HG03060 (cell line): ENCODE data around the gene PLEKHA7.

Experiments used
- ATAC-seq: cut with Tn5 transposase; IDR thresholded peaks from one replicate; pipeline ENCODE4 v1.9.1; 2021; ENCODE audit warnings: low read depth, moderate number of reproducible peaks; ENCODE audit not compliant: unreplicated experiment

Gene PLEKHA7

GRCh38 chr11:16820324-16821092 is 193.7 kb downstream of the PLEKHA7 start:
- peak; percentile 92 for ATAC-seq

GRCh38 chr11:16818284-16818683 is 195.9 kb downstream of the PLEKHA7 start:
- no peak for ATAC-seq

GRCh38 chr11:16817351-16817750 is 196.9 kb downstream of the PLEKHA7 start:
- no peak for ATAC-seq

GRCh38 chr11:16816358-16817270 is 197.6 kb downstream of the PLEKHA7 start:
- ATAC-seq, result no peak

- no peak for ATAC-seq
Measured at GRCh38 chr11:16815047-16815767, 199.0 kb downstream of the PLEKHA7 start.

- no peak for ATAC-seq
Measured at GRCh38 chr11:16814410-16815046, 199.7 kb downstream of the PLEKHA7 start.

GRCh38 chr11:16813126-16813525 is 201.1 kb downstream of the PLEKHA7 start:
- ATAC-seq, result no peak

- no peak for ATAC-seq
Measured at GRCh38 chr11:16812274-16812673, 201.9 kb downstream of the PLEKHA7 start.

GRCh38 chr11:16811136-16812020 is 202.8 kb downstream of the PLEKHA7 start:
- no peak for ATAC-seq

- ATAC-seq, result no peak
Measured at GRCh38 chr11:16809886-16810668, 204.1 kb downstream of the PLEKHA7 start.

- no peak for ATAC-seq
Measured at GRCh38 chr11:16807306-16807705, 206.9 kb downstream of the PLEKHA7 start.

GRCh38 chr11:16806791-16807190 is 207.4 kb downstream of the PLEKHA7 start:
- ATAC-seq, result no peak

- no peak for ATAC-seq
Measured at GRCh38 chr11:16805938-16806337, 208.3 kb downstream of the PLEKHA7 start.

- no peak for ATAC-seq
Measured at GRCh38 chr11:16804104-16804947, 209.9 kb downstream of the PLEKHA7 start.

- no peak for ATAC-seq
Measured at GRCh38 chr11:16801288-16801980, 212.8 kb downstream of the PLEKHA7 start.

GRCh38 chr11:16800382-16800781 is 213.8 kb downstream of the PLEKHA7 start:
- ATAC-seq, result no peak

GRCh38 chr11:16799890-16800289 is 214.3 kb downstream of the PLEKHA7 start:
- no peak for ATAC-seq
